ENCODE measurements around the gene RPN2.
"Not testable (repeated sequence)": the region's sequence is repeated elsewhere in the genome, so short reads cannot be mapped to it uniquely, and the experiment has no call there.

RPN2 gene

DNA sequence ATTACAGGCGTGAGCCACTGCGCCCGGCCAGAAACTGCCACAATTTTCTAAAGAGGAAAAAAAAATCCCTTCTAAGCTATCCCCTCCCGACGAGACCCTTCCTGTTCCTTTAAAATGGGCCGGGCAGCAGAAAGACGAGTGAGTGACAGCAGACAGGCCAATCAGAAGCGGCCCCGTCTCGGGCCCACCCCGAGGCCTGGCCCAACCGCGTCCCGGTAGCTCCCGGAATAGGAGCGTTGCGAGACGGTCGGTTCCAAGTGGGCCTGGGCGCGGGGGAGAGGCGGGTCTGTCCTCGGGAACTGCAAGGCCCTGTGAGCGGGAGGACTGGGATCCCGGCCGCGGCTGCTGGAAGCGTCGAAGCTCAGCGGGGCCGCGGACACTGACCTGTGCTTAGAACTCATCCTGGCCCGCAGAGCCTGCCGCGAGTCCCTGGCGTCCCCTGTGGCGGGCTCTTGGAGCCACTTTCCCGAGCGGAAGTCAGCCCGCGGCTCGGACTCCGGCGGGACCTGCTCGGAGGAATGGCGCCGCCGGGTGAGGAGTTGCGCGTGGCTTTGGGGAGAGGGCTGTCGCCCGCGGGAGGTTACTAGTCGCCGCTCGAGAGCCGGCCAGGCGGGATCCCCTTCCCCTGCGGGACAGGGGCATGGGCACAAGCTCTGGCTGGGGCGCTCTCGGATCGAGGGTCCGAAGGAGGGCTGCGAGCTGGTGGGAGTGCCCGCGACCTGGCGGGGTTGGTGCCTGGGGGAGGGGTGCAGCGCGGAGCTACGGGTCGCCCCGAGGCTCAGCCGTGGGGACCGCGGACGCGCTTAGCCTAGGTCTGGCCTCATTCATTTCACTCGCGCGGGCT, at the start of gene RPN2, which contains the start of gene MROH8:
RPN2 (plus strand) TSS at position 492 of the 844 bp plus-strand sequence; CDS start at position 519, 27 bp downstream.
MROH8 (minus strand) TSS at position 710 of the 844 bp plus-strand sequence.
- DNase-seq (ENCODE audit: low read depth) = peak; percentile 94

DNA sequence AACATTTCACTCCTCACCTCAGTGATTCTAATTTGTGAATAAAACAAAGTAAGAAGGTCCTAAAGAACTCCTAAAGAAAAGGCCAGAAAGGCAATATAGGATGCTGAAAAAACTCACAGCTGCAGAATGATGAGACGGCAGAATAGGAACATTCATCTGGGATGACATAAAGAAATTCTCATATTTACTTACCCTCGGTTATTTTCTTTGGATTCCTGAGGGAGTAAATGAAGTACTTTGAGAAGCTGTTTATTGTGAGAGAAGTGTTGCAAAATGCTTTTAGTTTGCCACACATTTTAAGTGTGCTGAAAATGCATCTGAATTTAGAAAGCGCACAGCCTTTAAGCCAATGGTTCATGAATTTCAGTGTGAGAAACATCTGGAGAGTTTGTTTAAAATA, 47.6 kb upstream of the RPN2 start:
- DNase-seq (ENCODE audit: low read depth) = no peak

GRCh38 chr20:37133952-37134351, 45.2 kb upstream of the RPN2 start:
- DNase-seq (ENCODE audit: low read depth) = no peak

DNA sequence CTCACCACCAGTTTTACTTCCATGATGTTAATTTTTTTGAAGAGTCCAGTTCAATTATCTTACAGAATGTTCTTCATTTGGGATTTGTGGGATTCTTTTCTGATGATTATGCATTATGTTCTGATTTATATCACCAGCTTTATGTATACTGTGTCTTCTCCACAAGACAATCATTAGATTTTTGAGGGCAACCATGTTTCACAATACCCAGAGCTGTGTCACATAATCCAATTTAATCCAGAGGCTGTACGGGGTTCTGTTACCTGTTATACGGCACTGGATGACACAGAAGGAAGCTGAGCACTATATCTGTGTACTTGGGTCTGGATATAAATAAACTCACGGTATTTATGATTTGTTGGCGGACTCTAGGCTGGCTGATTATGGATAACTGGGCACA, 41.6 kb upstream of the RPN2 start:
- no peak for DNase-seq (ENCODE audit: low read depth)

GRCh38 chr20:37142708-37143107, 36.4 kb upstream of the RPN2 start:
- DNase-seq (ENCODE audit: low read depth) = no peak

GRCh38 chr20:37144856-37145404, 34.2 kb upstream of the RPN2 start:
- no peak for DNase-seq (ENCODE audit: low read depth)

DNA sequence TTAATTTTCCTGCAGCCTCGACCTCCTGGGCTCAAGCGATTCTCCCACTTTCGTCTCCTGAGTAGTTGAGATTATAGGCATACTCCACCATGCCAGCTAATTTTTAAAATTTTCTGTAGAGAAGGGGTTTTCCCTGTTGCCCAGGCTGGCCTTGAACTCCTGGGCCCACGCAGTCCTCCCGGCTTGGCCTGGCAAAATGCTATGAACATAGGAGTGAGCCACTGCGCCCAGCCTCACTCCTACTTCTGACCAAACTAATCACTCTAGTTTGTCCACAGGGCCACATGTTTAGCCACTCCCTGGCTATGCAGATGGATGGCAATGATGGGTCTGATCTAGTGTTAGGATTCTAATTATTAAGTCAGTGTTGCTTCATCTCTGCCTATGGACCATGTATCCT, 31.9 kb upstream of the RPN2 start:
- DNase-seq (ENCODE audit: low read depth) = no peak

DNA sequence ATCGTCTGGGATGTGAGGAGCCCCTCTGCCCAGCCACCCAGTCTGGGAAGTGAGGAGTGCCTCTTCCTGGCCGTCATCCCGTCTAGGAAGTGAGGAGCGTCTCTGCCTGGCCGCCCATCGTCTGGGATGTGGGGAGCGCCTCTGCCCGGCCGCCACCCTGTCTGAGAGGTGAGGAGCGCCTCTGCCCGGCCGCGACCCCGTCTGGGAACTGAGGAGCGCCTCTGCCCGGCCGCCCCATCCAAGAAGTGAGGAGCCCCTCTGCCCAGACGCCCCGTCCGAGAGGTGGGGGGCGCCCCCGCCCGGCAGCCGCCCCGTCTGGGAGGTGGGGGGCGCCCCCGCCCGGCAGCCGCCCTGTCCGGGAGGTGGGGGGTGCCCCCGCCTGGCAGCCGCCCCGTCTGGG, 28.3 kb upstream of the RPN2 start:
- not testable (repeated sequence) for DNase-seq (ENCODE audit: low read depth)

DNA sequence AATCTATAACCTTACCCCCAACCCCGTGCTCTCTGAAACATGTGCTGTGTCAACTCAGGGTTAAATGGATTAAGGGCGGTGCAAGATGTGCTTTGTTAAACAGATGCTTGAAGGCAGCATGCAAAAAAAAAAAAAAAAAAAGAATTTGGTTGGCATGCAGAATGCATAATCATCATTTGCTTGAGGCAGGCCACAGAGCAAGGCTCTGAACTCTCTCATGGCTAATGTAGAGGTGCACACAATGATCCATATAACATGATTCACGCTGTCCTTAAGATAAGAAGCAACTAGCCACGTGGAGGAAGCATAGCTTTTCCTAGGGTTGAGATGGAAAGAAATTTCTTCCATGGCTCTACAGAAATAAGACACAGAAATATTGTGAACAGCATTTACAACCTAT, 27.6 kb upstream of the RPN2 start:
- DNase-seq (ENCODE audit: low read depth) = no peak

- DNase-seq (ENCODE audit: low read depth) = no peak
Observed at GRCh38 chr20:37152284-37152683, 26.8 kb upstream of the RPN2 start.

- DNase-seq (ENCODE audit: low read depth) = no peak
Observed at GRCh38 chr20:37154684-37155298, 24.3 kb upstream of the RPN2 start.

GRCh38 chr20:37155987-37156386, 23.1 kb upstream of the RPN2 start:
- no peak for DNase-seq (ENCODE audit: low read depth)

GRCh38 chr20:37158248-37158647, 20.9 kb upstream of the RPN2 start:
- DNase-seq (ENCODE audit: low read depth) = no peak

GRCh38 chr20:37160683-37161082, 18.4 kb upstream of the RPN2 start:
- no peak for DNase-seq (ENCODE audit: low read depth)

DNA sequence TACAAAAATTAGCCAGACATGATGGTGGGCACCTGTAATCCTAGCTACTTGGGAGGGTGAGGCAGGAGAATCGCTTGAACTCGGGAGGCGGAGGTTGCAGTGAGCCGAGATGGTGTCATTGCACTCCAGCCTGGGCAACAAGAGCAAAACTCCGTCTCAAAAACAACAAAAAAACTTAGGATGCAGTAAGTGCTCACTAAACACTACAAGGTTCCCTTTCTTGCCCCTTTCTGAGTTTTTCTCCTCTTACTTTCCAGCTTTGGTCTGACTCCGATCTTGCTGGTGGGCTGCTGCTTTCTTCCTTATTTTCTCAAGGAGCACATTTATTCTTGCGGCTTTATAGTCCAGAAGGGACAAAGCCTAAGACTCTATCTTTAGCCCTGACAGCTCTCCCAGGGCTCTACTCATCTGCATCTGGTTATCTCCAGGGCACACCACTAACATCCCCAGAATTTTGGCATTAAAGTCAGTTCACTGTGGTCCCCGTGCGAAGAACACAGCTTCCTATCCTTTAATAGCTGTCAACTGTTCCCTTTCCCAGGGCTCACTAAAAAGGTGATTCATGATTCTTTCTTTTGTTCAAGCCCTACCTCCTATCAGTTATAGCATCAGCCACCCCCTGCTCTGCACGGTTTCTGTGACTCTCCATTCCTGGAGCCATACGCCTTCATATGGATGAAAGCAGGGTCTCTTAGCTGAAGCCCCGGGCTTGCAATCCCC, 17.1 kb upstream of the RPN2 start:
- DNase-seq (ENCODE audit: low read depth) = no peak

DNA sequence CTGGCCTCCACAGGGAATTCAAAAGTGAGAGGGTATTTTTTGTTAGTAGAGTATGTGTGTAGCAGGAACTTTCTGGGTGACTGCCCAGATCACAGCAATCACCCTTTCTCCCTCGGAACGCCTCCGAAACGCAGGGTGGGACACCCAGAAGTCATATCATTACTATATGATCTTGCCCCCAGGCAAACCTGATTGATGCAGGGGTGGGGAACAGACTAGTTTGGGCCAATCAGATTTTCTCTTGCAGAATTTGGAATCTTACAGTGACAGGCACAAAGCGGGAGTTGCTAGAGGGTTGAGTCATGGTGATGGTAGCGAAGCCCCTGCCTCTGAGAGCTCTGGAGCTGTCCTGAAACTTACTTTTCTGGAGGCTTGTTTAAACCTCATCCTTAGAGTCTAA, 16.5 kb upstream of the RPN2 start:
- DNase-seq (ENCODE audit: low read depth) = no peak

DNA sequence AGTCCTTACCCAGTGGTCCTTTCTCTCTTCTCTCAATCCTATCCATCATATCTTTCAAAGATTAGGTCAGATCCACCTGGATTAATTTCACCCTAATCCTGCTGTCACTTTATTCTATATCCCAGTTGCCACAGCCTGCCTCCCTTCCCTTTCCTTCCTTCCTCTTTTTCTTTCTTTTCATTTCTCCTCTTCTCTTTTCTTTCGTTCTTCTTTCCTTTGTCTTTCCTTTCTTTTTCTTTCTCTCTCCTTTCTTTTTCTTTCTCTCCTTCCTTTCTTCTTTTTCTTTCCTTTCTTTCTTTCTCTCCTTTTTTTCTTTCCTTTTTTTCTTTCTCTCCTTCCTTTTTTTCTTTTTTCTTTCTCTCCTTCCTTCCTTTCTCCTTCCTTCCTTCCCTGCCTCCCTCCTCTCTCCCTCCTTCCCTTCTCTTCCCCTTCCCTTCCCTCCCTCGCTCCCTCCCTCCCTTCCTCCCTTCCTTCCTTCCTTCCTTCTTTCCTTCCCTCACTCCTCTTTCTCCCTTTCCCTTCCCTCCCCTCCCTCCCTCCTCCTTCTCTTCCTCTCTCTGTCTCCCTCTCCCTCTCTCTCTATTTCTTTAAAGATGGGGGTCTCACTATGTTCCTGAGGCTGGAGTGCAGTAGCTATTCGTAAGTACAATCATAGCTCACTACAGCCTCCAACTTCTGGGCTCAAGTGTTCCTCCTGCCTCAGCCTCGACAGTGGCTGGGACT, 15.1 kb upstream of the RPN2 start:
- no peak for DNase-seq (ENCODE audit: low read depth)

DNA sequence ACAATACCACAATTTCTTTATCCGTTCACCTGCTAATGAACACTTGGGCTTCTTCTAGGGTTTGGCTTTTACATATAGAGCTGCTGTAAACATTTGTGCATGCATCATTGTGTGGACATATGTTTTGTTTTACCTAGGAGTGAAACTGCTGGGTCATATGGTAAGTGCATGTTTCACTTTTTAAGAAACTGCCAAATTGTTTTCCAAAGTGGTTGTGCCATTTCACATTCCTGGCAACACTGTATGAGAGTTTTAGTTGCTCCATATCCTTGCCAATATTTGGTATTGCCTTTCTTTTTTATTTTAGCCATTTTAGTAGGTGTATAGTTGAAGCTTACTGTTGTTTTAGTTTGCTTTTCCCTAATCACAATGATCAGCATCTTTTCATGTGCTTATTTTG, 14.1 kb upstream of the RPN2 start:
- DNase-seq (ENCODE audit: low read depth) = no peak

GRCh38 chr20:37166867-37167266, 12.3 kb upstream of the RPN2 start:
- DNase-seq (ENCODE audit: low read depth) = no peak

DNA sequence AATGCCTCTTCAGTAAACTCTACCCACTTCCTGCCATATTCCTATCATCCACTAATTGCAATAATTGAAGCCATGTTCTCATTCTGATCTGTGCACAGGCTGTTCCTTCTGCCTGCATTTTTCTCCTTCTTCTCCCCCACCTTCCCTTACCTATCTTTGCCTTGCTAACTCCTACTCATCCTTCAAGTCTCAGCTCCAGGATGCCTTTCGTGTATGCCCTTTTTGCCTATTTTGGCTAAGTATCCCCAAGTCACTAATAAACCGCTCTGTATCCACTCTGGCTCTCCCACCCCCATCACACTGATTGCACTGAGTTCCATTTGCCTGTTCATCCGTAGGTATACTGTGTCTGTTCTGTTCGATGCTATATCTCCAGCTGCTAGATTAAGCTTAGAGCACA, 6.3 kb upstream of the RPN2 start:
- DNase-seq (ENCODE audit: low read depth) = no peak

- DNase-seq (ENCODE audit: low read depth) = no peak
Observed at GRCh38 chr20:37179683-37180524, 774 bp downstream of the RPN2 start.

Measured in T-helper 22 cell (primary cell).